OCI-LY7 (cell line): ENCODE results near the gene OR2V1. TPM values are rescaled to one million over a fixed set of nuclear protein-coding genes. Genes with fewer than 3 reads are reported as not detected.
"Not testable (repeated sequence)": the region's sequence is repeated elsewhere in the genome, so short reads cannot be mapped to it uniquely, and the experiment has no call there.

ENCODE experiments used
- BruUV-seq: library from RNA; stranded (reverse); fragments of 400-500 nt; replicated peaks from 2 replicates; lab custom pipeline; 2021; lab: Mats Ljungman, UMichigan
- CTCF ChIA-PET: fragments of 300-600 bp; sonication (Branson Sonifier 250); formaldehyde crosslinking; loops from one replicate; lab custom pipeline; 2022; ENCODE audit warnings: antibody characterized with exemption; ENCODE audit not compliant: unreplicated experiment; lab: Charles Lee
- POLR2A ChIA-PET: fragments of 300-600 bp; sonication (Branson Sonifier 250); formaldehyde crosslinking; loops from one replicate; lab custom pipeline; 2022; ENCODE audit warnings: antibody characterized with exemption; lab: Charles Lee
- DNase-seq: peaks from one replicate; pipeline ENCODE4 v3.0.0-alpha.2; 2015; ENCODE audit warnings: low spot score
- H2AFZ ChIP-seq: fragments of 200-600 bp; sonication (generic), shearing (Covaris generic); 2 replicates; pipeline ENCODE4 v1.6.1; 2014; ENCODE audit warnings: mild to moderate bottlenecking, antibody characterized with exemption, low read length, moderate library complexity
- H3K27ac ChIP-seq: fragments of 200-600 bp; sonication (generic); 2 replicates; pipeline ENCODE4 v1.5.1; 2014; ENCODE audit warnings: mixed run types, low read depth, mild to moderate bottlenecking, moderate library complexity, low read length, inconsistent platforms; ENCODE audit not compliant: poor library complexity, severe bottlenecking
- H3K36me3 ChIP-seq: fragments of 200-600 bp; sonication (generic); 2 replicates; pipeline ENCODE4 v1.6.1; 2014; ENCODE audit warnings: mild to moderate bottlenecking, antibody characterized with exemption, low read length, moderate library complexity, mixed read lengths; ENCODE audit not compliant: insufficient read depth
- H3K4me1 ChIP-seq: fragments of 200-600 bp; sonication (generic); 2 replicates; pipeline ENCODE4 v1.5.1; 2014; ENCODE audit warnings: mild to moderate bottlenecking, low read length; ENCODE audit not compliant: insufficient read depth, poor library complexity, severe bottlenecking
- H3K4me2 ChIP-seq: fragments of 200-600 bp; sonication (generic); 2 replicates; pipeline ENCODE4 v1.6.1; 2014; ENCODE audit warnings: mild to moderate bottlenecking, low read length
- H3K4me3 ChIP-seq: fragments of 200-600 bp; sonication (generic); 2 replicates; pipeline ENCODE4 v1.5.1; 2014; ENCODE audit warnings: mild to moderate bottlenecking, low read depth, low read length; ENCODE audit not compliant: poor library complexity, severe bottlenecking
- H3K79me2 ChIP-seq: fragments of 200-600 bp; sonication (generic); 2 replicates; pipeline ENCODE4 v1.6.1; 2016; ENCODE audit warnings: low read depth, mild to moderate bottlenecking, low read length, moderate library complexity, mixed read lengths; ENCODE audit not compliant: insufficient read depth
- H3K9me2 ChIP-seq: fragments of 200-600 bp; sonication (generic); 2 replicates; pipeline ENCODE4 v1.6.1; 2016; ENCODE audit warnings: mild to moderate bottlenecking, low read length, mixed read lengths; ENCODE audit not compliant: insufficient read depth
- H3K9me3 ChIP-seq: fragments of 200-600 bp; sonication (generic); 2 replicates; pipeline ENCODE4 v1.6.1; 2014; ENCODE audit warnings: mild to moderate bottlenecking, mixed run types, low read length, mixed read lengths
- H4K20me1 ChIP-seq: fragments of 200-600 bp; sonication (generic); 2 replicates; pipeline ENCODE4 v1.6.1; 2014; ENCODE audit warnings: mild to moderate bottlenecking, antibody characterized with exemption, low read length, moderate library complexity, mixed read lengths; ENCODE audit not compliant: insufficient read depth
- CTCF ChIP-seq: fragments of 200-600 bp; sonication (generic); conservative IDR thresholded peaks from 2 replicates; pipeline ENCODE4 v1.5.1; 2014; ENCODE audit warnings: mild to moderate bottlenecking, antibody characterized with exemption, low read length, moderate library complexity, mixed read lengths
- EZH2phosphoT487 ChIP-seq: fragments of 200-600 bp; sonication (generic); IDR thresholded peaks from 2 replicates; pipeline ENCODE4 v1.6.1; 2018; ENCODE audit warnings: low read depth, borderline replicate concordance, mild to moderate bottlenecking, mixed run types, antibody characterized with exemption, low read length, moderate library complexity, mixed read lengths
- intact Hi-C: fragments of 100-400 bp; cut with micrococcal nuclease; formaldehyde crosslinking; loops from one replicate; pipeline ENCODE4 v1.10.0; 2022; ENCODE audit not compliant: unreplicated experiment
- total RNA-seq, 2 experiments: library from RNA; depleted of rRNA in 1 of 2; stranded (reverse); fragments of >200 nt in 1 of 2; shearing (Covaris generic) in 1 of 2; gene quantifications; 2 replicates each; pipeline ENCODE4 v1.2.3, GENCODE V29; 2014 to 2022

OR2V1 gene
- total RNA-seq, 2 experiments from 2014 or later, result not detected

- intact Hi-C loops, result no loop called here
- Histone ChIP-seq H3K79me2 (no peaks in the 10 kb centered on the region), H2AFZ (peak overlapping the region; percentile 78), H3K4me3 (no peak overlapping the region), H3K4me1 (peaks cover 25% of the 10 kb centered on the region), H3K36me3 (no peaks in the 10 kb centered on the region), H3K9me2 (no peaks in the 10 kb centered on the region), H4K20me1 (no peaks in the 10 kb centered on the region), H3K4me2 (peak overlapping the region; percentile 35), H3K9me3 (peaks cover 16% of the 10 kb centered on the region), H3K27ac (no peak overlapping the region)
- no peak for DNase-seq
- ChIA-PET CTCF (no interaction called here), POLR2A (interaction anchor here (0.6 kb wide), 1 partner anchor 67 kb away, joined by 3 read pairs; no protein-coding TSS in a partner anchor)
- no TSS peak for BruUV-seq
- TF ChIP-seq CTCF (no peak), EZH2phosphoT487 (no peak)
These were observed 18.4 kb upstream of the OR2V1 start for GRCh38 chr5:181149355-181149754.

GRCh38 chr5:181146927-181147636 is 16.1 kb upstream of the OR2V1 start, which contains the start of gene OR2V2:
Gene OR2V2 (plus strand): TSS chr5:181147586. CDS start chr5:181154943, 7,357 bp downstream.
- H3K79me2 ChIP-seq, intact Hi-C loops, H3K27ac ChIP-seq, CTCF ChIA-PET, H3K36me3 ChIP-seq, DNase-seq, H3K4me3 ChIP-seq, H3K9me2 ChIP-seq, BruUV-seq, H4K20me1 ChIP-seq, H2AFZ ChIP-seq, H3K4me2 ChIP-seq: not testable (repeated sequence)
- Histone ChIP-seq H3K9me3 (peaks cover 16% of the 10 kb centered on the region), H3K4me1 (peaks cover 25% of the 10 kb centered on the region)
- POLR2A ChIA-PET, result interaction anchor here (0.6 to 0.8 kb wide), 3 partner anchors 7 to 1524 kb away, joined by 3 to 4 read pairs (median 3); partner anchors contain the start of gene HNRNPH1

- CTCF ChIA-PET, result no interaction called here
- DNase-seq, result no peak
- H4K20me1 ChIP-seq, result no peaks in the 10 kb centered on the region
- POLR2A ChIA-PET, result no interaction called here
- no peak overlapping the region for H3K27ac ChIP-seq
- no peaks in the 10 kb centered on the region for H3K36me3 ChIP-seq
- H3K9me2 ChIP-seq, result no peaks in the 10 kb centered on the region
- H3K4me3 ChIP-seq, result no peak overlapping the region
- H3K4me2 ChIP-seq, result no peak overlapping the region
- BruUV-seq, result no TSS peak
- no peak for TF ChIP-seq CTCF
- TF ChIP-seq EZH2phosphoT487, result no peak
- no peaks in the 10 kb centered on the region for H3K79me2 ChIP-seq
- H3K9me3 ChIP-seq, result peaks cover 16% of the 10 kb centered on the region
- intact Hi-C loops, result no loop called here
- no peak overlapping the region for H2AFZ ChIP-seq
- H3K4me1 ChIP-seq, result peaks cover 10% of the 10 kb centered on the region
These were observed 14.2 kb upstream of the OR2V1 start for GRCh38 chr5:181145133-181145532.
